Measurements from ENCODE around the gene TMEM52B.

TMEM52B gene

DNA sequence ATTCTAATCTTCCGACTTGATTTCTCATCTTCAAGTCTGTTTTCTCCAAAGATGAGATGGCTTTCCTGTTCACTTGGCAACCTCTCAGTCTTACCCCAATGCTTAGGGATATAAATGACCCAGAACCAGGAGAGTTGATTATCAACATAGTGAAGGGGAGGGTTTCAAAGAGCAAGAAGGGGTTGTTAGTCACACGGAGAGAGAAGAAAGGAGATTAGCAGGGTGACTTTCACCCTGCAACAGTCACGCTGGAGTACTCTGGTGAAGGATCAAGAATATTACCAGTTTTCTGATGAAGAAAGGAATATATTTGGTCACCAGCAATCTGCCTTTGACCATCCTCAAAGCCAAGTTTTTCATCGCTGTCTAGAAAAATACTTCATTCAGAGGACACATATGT, at the start of gene TMEM52B:
TMEM52B (plus strand) TSS at position 212 of the 400 bp plus-strand sequence. CDS start 543 bp downstream, outside the sequence.
- no peak for DNase-seq (ENCODE audit: low read depth)

DNA sequence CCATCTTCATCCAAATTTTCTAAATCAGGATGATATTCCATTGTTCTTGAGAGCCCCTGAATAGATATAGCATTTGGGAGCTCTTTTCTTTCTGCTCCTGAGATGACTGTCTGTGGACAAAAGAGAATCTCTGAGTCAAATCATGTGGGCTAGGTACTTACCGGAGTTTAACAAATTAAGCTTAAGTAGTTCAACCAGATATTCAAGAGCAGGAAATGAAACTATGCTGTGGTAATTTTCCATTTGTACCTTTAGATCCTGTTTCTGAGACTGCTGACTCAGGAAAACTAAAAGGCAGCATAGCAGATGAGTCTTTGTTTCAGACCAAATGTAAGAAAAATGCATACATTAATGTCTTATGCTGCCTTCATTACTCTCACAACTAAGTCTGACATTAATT, 48.8 kb upstream of the TMEM52B start, which contains the start of gene CLEC7A:
CLEC7A (minus strand) TSS at position 158 of the 400 bp plus-strand sequence; CDS start at position 41, 117 bp downstream.
- DNase-seq (ENCODE audit: low read depth) = no peak

DNA sequence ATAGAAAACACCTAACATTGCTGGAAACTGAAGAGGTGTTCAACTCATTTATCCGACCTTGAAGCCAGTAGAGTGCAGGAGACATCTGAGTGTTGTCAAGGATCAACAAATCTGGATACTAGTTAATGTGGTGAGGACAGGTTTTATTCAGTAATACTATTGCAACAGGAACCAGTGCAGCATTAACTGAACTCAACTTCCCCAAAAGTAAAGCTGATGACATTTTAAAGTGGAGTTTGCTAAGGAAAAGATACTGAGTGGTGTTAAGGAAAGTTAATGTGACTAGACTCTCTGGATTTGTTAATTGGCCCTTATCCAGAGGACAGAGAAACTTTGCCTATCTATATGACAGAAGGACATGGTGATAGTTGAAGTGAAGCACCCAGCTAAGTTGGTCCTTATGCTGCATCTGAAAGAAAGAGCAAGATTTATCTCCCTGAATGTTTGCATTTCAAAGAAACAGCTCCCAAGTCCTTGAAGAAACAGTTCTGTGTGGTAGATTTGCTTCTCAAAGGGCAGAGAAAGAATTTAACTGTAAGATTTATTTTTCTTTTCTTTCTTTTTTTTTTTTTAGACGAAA, 47.6 kb upstream of the TMEM52B start:
- no peak for DNase-seq (ENCODE audit: low read depth)

DNA sequence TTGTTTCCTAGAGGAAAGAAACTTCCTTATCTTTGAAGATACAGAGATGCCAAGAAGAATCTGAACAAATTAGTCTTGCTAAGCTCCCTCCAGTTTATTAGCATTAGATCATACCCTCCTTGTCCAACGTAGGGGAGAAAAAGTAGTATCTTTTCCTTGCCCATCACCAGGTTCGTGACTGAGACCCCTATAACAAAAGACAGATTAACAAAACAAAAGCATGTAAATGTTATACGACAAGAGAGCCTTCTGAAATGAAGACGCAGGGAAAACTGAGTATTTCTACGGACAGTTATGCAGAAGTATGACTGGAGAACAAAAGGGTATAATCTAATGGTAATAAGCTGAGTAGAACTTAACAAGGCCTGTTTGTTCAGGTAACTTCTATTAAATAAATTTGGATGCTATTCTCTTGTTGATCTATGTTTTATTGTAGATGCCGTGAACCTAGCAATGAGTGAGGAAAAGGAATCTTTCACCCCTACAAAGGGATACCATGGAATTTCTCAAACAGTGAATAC, 45.9 kb upstream of the TMEM52B start:
- DNase-seq (ENCODE audit: low read depth) = no peak

DNA sequence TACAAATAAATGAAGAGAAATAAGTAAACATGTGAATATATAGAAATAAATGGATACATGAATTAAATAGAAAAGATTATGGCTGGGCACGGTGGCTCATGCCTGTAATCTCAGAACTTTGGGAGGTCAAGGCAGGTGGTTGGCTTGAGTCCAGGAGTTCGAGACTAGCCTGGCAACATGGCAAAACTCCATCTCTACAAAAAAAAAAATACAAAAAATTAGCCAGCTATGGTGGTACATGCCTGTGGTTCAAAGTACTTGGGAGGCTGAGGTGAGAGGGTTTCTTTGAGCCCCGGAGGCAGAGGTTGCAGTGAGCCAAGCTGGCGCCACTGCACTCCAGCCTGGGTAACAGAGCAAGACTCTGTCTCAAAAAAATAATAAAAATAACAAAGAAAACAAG, 43.7 kb upstream of the TMEM52B start:
- DNase-seq (ENCODE audit: low read depth) = no peak

DNA sequence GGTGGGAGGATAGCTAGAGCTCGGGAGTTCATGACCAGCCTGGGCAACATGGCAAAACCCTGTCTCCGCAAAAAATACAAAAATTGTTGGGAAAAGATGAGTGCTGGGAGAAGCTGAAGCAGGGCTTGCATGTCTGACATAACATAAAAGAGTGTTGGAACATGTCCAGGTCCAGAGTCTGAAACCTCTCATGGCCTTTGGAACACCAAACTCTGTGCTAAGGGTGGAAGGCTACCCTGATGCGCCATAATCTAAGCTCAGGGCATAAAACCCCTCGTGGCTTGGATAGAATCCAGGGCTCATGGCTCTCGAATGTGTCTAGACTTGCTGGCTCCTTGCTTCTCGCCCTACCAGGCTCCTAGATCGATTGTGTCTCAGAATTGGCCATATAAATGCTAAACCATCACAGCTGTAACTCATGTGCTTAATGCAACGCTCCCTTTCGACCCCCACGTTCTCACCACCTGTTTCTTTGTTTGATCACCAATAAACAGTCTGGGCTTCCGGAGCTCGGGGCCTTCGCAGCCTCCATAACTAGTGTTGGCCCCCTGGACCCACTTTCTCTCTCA, 42.1 kb upstream of the TMEM52B start:
- no peak for DNase-seq (ENCODE audit: low read depth)

DNA sequence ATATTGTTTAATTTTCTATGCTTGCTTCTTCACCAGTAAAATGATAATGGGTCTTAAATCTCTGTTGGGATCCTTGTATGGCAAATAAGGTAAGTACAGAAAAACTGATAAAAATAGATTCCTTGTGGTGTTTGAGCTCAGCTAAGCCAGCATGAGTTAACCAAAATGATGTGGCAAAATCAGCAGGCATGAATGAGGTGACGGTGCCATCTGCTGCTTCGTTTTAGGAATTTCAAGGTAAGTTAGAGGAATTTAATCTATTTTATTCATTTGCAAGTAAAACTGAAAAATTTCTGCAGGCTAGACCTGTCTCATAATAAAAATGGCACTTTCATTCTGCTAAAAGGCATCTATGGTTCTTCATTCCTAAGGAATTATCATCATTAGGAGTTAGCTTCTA, 38.8 kb upstream of the TMEM52B start:
- DNase-seq (ENCODE audit: low read depth) = no peak

DNA sequence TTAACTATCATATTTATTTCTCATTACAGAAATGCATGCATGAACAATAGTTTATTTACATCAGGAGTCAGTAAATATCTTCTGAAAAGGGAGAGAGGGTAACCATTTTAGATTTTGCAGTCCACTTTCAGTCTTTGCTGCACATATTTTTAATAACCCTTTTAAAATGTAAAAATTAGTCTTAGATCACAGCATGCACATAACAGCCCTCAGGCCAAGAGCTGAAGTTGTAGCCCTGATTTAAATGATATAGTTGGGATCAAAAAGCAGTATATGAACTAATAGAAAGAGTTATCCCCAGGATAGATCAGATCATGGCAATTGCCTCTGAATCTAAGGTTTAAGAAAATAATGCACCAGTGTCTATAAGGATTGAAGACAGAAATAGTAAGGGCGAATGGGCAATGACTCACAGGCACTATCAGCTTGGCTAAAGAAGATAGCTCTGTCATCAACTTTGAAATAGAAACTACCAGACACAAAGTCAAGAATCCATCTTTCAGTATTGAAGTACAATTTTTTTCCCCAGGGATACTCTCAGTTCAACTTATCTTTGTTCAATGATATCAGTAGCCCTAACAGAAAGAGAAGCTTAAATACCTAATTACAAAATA, 35.7 kb upstream of the TMEM52B start:
- no peak for DNase-seq (ENCODE audit: low read depth)

DNA sequence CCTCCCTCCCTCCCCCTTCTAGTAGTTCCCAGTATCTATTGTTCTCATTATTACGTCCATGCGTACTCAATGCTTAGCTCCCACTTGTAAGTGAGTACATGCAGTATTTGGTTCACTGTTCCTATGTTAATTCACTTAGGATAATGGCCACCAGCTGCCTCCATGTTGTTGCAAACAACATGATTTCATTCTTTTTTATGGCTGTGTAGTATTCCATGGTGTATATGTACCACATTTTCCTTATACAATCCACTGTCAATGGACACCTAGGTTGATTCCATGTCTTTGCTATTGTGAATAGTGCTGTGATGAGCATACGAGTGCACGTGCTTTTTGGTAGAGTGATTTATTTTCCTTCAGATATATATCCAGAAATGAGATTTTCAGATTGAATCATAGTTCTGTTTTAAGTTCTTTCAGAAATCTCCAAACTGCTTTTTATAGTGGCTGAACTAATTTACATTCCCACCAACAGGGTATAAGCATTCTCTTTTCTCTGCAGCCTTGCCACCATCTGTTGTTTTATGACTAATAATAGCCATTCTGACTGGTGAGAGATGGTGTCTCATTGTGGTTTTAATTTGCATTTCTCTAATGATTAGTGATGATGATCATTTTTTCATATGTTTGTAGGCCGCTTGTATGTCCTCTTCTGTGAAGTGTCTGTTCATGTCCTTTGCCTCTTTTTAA, 31.0 kb upstream of the TMEM52B start:
- DNase-seq (ENCODE audit: low read depth) = no peak

DNA sequence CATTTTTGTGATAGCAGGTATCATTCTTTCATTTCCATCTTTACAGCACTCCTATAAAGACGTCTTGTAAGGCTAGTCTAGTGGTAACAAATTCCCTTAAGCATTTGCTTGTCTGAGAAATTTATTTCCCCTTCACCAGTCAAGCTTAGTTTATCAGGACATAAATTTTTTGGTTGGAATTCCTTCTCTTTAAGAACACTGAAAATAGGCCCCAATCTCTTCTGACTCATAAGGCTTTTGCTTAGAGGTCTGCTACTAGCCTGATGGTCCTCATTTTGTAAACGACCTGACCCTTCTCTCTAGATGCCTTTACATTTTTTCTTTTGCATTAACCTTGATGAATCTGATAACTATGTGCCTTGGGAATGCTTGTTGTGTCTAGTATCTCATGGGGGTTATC, 27.2 kb upstream of the TMEM52B start:
- no peak for DNase-seq (ENCODE audit: low read depth)

DNA sequence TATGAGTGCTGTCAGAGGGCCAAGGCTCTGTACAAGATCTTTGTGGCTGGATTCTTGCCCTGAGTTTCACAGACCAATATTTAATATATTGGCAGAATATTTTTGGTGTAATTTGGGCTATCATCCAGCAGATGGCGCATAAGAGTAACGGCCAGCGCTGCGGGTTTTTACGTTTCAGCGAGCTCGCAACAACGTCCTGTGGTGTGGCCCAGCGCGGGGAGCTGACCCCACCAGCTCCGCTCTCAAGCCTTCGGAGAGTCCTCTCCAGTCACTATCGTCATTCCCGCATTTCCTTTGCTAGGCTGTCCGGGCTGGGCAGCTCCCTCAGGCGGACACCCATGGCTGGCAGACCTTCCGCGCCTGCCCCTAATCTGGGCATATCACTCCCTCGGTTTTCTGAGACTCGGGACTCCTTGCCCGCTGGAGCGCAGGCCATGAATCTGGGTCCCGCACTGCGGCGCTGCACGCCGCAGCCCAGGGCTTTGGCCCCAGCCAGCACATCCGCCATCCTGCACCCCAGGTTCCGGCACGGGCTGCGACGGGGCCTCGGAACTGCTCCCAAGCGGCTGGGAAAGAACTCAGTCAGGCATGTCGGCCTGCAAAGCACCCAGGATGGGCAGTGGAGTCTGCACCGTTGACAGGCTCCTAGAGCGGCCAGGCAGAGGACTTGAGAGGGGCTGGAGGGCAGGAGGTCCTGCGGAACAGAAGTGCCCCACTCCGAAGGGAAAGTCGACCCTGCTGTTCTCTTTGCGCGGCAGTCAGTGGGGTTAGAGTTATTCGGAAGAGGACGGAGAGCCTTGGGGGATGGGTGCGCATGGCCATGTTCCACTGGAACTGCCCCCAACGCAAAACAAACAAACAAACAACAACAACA, 25.3 kb upstream of the TMEM52B start:
- DNase-seq (ENCODE audit: low read depth) = no peak

DNA sequence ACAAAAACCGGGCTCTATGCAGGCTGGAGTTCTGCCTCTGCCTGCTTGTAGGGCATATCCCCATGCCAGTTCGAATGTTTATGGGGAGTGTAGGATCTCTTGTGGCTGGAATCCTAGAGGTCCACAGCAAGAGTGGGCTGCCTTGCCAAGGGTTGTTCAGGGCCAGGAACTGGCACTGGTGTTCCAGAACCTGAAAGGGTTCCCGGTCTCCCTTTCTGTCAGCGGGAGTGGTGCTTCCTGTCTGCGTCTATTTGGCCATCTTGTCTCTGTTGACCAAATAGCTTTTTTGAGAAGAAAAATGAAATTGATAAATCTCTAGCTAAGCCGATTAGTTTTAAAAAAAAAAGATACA, 24.7 kb upstream of the TMEM52B start:
- DNase-seq (ENCODE audit: low read depth) = no peak

DNA sequence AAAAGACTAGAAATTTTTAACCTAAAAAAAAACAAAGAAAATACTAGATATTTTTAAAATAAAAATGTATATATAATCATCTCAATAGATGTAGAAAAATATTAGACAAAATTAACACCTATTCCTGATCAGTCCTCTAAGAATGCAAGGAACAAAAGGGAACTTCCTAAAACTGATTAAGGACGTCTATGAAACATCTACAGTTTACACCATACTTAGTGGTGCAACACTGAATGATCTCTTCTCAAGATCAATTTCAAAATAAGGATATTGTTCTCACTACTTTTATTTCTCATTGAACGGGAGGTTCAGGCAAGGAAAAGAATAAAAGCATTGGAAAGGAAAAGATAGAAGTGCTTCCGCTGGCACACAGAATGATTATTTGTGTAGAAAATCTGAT, 22.9 kb upstream of the TMEM52B start:
- no peak for DNase-seq (ENCODE audit: low read depth)

DNA sequence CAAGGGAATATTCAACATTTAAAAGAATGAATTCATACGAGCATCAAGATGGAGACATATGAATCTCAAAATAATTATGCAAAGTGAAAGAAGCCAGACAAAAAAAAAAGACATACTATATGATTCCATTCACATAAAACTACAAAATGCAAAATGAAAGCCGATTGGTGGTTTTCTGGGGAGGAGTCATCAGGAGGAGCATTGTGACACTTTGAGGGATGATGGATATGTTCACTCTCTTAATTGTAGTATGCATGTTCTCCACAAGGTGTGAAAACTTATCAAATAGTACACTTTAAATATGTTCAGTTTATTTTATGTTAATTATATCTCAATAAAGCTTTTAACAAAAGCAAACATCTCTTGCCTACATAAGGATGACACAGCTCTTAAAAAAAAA, 20.4 kb upstream of the TMEM52B start:
- DNase-seq (ENCODE audit: low read depth) = no peak

DNA sequence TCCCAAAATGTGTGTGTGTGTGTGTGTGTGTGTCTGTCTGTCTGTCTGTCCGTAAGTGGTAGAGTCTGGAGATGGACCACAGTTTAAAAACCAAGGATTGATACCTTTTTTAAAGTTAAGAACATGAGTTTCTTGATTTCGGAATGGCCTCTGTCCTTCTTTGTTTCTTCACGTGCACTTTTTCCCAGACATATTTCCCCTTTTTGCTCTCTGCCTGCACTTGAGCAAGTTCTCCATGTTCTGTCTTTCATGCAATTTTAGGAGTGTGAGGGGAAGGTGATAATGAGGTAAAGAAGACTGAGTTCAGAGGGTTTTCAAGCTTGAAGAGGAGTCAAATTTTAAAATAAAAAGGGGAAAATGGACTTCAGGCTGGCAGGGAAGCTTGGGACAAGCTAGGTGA, 19.6 kb upstream of the TMEM52B start:
- no peak for DNase-seq (ENCODE audit: low read depth)

DNA sequence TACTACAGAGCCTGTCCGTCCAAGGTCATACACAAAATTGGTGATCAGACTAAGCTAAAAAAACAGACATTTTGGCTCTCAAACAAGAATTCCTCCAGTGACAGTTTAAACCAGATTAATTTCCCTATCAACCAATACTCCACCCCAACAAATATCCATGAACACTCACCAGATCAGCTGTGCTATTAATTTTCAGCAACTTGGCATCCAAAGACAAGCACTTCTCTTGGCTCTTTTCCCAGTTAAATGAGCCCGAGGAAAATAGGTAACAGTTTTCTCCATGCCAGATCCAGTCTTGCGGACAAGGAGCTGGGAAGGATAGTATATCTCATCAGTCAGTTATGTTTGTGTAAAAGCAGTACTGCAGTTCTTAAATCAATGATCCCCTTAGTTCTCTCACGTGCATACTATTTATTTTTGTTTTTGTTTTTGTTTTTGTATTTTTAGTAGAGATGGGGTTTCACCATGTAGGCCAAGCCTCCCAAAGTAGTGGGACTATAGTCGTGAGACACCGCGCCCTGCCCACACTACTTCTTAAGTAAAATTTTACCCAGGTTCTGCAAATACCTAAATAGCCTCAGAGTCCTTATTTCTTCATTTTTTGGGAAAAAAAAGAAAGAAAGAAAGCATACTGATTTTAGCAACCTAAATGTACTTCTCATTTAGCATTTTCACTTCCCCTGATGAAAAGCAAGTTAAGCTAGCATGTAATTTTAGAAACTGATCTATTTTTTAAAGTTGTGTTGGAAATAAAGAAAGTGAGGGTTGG, 18.0 kb upstream of the TMEM52B start:
- no peak for DNase-seq (ENCODE audit: low read depth)

DNA sequence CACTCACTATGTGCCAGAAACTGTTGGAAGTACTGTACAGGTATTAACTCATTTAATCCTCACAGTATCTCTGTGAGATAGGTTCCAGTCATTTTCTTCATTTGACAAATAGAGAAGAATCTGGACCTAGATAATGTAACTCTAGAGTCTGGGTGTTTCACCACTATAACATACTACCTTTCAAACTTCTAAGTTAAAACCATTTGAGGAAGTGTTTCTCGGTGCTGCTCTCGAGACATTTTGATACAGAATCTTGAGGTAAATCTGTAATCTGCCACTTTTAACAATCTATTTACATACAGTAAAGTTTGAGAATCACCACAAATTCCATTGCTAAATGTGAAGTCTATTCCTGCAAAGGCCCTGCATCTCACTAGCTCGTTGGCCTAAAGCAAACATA, 15.7 kb upstream of the TMEM52B start:
- DNase-seq (ENCODE audit: low read depth) = no peak

DNA sequence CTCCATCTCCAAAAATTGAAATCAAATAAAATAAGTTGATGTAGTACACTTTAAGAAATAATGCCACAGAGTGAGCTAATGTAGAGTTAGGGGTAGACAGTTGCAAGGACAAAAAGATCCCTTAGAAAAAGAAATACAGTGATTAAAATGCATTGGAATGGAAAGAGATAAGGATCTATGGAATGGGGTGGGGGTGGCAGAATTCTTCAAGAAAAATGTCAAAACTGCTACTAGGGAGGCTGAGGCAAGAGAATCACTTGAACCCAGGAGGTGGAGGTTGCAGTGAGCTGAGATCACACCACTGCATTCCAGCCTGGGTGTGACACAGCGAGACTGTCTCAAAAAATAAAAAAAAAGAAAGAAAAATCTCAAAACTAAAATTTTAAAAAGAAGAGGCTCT, 13.4 kb upstream of the TMEM52B start:
- DNase-seq (ENCODE audit: low read depth) = no peak

DNA sequence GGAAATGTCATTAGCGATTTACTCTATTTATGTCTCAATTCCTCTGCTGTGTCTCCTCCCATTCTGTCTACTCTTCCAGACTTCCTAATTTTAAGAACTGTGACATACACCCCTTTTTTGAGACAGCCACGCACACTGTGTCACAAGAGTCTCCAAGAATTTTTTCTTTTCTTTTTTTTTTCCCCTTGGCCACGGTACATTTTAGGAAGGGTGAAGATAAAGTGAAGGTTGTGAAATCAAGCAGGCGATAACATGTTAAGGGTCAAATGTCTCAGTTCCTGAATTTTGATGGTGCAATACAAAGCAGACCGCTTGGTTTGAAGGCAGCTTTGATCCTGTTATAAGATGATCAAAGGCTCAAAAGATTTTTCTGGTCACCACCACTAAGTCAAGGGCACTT, 11.2 kb upstream of the TMEM52B start:
- no peak for DNase-seq (ENCODE audit: low read depth)

DNA sequence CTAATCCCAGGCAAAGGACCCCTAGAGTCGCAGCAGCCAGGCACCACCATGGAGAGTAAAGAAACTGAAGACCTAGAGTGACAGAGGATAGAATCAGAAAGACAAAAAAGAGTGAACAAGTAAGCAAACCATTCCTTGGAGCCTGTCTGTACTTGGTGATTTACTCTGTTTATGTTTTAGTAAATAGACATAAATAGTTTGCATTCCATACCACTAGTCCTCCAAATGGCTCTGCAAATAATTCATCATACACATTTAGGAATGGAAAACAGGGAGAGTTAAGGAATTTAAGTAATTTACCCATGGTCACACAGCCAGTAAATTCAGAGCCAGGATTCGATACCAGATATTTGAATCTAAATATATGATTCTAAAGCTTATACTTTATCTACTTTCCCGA, 9.7 kb upstream of the TMEM52B start:
- no peak for DNase-seq (ENCODE audit: low read depth)

DNA sequence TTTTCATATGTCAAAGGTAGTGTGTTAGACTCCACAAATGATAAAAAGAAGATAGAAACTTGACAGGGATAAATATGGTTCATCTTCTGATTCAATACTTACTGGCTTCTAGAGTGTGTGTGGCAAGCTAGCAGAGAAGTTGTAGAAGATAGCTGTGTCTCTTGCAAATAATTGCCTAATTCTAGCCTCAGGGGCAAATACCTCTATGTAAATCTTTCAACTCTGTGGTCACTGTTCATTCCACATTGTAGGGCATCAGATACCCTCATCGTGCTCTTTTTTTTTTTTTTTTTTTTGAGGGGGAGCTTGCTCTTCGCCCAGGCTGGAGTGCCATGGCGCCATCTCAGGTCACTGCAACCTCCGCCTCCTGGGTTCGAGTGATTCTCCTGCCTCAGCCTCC, 8.6 kb upstream of the TMEM52B start:
- DNase-seq (ENCODE audit: low read depth) = no peak

Data from CMK (cell line).